ENCODE data around the gene CLTA.
"Not testable (repeated sequence)": the region's sequence is repeated elsewhere in the genome, so short reads cannot be mapped to it uniquely, and the experiment has no call there.

Gene CLTA

DNA sequence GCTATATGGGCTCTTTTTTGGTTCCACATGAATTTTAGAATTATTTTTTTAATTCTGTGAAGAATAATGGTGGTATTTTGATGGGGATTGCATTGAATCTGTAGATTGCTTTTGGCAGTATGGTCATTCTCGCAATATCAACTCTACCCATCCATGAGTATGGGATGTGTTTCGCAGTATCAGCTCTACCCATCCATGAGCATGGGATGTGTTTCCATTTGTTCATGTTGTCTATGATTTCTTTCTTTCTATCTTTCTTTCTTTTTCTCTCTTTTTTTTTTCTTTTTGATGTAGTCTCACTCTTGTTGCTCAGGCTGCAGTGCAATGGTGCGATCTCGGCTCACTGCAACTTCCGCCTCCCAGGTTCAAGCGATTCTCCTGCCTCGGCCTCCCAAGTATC is 48.5 kb downstream of the CLTA start:
- not testable (repeated sequence) for DNase-seq (ENCODE audit: low spot score)

DNA sequence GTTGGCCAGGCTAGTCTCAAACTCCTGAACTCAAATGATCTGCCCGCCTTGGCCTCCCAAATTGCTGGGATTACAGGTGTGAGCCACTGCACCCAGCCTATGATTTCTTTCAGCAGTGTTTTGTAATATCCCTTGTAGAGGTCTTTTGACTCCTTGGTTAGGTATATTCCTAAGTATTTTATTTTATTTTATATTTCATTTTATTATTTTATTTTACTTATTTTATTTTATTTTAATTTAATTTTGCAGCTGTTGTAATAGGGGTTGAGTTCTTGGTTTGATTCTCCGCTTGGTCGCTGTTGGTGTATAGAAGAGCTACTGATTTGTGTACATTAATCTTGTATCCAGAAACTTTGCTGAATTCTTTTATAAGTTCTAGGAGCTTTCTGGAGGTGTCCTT is 49.0 kb downstream of the CLTA start:
- DNase-seq (ENCODE audit: low spot score), result not testable (repeated sequence)

DNA sequence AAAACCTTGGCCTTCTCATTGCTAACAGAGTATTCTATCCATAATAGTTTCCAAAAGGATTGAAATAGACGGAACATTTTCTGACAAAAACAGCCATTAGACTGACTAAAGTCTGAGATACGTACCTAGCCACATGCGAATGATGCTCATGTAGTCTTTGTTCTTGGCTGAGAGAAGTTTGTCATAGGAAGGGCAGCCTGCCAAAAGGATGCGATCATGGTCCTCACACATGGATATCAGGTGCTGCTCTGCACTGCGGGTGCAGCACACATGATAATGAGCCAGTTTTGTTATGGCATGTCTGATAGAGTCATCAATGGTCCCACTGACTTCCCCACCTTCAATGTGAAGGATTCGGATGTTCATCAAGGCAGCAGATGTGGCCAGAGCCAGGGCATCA is 55.2 kb downstream of the CLTA start:
- no peak for DNase-seq (ENCODE audit: low spot score)

DNA sequence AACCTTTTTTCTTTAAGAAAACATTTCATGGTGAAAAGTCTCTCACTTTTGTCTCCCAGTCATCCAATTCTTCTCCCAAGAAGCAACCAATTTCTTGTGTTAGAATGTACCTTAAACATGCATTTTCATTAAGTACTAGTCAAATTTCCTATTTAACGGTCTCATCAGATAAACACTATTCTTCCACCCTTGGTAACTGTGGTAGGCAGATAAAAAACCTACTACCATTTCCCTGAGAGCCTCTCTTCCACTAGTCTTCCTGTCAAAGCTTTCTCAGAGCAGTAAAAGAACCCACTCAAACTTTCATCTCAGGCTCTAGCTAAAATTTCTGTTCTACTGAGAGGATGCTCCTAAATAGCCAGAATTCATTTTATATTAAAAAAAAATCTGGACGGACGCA is 56.6 kb downstream of the CLTA start:
- no peak for DNase-seq (ENCODE audit: low spot score)

DNA sequence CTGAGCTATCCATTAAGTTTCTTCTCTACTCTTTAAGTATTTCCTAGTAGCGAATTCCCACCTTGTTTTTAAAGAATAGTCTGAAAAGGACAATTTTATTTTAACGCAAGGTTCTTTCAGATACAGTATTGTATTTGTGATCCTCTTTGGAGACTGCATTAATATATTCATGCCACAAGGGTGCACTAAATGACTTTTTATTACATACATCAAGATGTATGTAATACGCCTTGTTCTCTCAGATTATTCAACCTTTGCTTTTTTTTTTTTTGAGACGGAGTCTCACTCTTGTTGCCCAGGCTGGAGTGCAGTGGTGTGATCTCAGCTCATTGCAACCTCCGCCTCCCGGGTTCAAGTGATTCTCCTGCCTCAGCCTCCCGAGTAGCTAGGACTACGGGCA is 57.3 kb downstream of the CLTA start:
- peak; percentile 38 for DNase-seq (ENCODE audit: low spot score)

DNA sequence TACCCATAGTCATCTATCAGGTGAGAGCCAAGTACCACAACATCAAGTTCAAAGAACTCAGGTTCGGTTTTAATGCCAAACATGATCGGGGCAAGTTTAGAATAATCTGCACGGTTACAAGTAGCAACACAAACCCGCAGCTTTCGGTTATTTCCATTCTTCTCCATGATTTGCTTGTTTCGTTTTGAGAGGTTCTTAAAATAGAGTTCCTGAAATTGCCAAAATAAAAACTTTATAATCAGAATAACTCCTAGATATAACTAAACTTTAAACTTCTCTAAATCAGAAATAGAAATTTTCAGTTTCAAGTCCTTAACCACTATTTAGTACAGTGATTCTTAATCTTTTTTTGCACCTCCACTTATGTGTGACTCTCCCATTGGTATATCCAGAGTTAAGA is 58.5 kb downstream of the CLTA start:
- no peak for DNase-seq (ENCODE audit: low spot score)

DNA sequence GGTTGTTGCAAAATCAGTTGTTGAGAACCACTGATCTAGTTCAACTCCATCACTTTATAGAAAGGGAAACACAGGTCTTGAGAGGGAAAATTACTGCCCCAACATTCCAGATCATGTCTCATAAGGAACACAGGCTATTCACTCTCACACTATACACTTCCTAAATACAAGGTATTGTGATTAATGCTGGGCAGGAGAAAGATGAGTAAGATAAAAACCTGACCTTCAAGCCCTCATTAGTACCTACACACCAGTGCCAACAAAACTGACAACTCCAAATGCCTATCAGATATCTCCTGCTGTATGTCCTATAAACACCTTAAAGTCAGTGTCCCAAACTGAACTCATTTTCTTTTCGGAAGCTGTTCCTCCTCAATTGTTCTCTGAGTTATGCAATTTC is 59.4 kb downstream of the CLTA start:
- no peak for DNase-seq (ENCODE audit: low spot score)

DNA sequence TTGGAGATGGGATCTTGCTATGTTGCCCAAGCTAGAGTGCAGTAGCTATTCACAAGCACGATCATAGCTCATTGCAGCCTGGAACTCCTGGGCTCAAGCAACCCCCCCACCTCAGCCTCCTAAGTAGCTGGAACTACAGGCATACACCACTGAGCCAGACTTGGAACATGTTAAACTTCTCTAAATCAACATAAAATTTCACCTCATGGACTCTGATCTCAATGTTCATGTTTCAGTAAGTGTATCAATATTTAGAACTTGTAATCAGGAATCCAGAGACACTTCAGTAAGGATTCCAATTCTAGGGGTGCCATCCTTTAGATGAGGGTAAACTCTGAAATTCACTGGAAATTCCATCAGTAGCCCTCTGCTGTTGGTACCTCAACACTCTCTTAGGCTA is 60.7 kb downstream of the CLTA start:
- DNase-seq (ENCODE audit: low spot score), result no peak

DNA sequence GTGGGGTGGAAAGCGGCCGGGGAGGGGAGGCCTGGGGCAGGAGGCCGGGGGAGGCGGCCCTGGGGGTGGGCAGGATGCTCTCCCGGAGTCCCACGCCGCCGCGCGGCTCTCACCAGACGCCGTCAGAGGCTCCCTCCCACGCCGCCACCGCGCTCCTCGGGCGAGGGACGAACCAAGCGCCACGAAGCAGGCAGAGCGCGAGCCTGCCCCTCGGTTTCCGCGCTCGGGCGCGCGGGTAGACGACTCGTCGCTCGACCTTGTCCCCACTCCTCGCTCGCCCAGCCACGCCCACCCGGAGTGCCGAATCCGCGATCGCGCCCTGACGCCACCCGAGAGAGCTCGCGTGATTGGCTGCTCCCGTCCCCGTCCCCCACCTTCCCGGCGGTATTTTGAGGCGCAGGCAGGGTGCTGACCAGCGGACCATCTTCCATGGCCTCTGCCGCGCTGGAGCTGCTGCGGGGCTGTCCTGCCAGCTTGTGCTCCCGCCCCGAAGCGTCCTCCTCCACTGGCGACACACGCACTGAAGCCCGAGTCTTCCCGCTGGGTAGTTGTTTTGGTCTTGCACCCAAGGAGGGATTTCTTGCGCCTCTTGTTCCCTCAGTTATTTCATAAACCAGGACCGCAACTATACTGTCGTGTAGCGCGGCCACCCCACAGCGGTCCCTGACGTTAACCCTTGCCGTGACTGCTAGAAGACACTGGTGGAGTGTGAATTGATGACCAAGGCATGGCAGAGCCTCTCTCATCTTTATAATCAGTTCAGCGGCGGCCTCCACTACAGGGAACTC is 67.7 kb downstream of the CLTA start, which contains the start of gene GNE:
TSS of gene GNE (minus strand) at position 241 of the 788 bp plus-strand sequence. CDS start 9,093 bp downstream, outside the sequence.
- DNase-seq (ENCODE audit: low spot score), result peak; percentile 96

DNA sequence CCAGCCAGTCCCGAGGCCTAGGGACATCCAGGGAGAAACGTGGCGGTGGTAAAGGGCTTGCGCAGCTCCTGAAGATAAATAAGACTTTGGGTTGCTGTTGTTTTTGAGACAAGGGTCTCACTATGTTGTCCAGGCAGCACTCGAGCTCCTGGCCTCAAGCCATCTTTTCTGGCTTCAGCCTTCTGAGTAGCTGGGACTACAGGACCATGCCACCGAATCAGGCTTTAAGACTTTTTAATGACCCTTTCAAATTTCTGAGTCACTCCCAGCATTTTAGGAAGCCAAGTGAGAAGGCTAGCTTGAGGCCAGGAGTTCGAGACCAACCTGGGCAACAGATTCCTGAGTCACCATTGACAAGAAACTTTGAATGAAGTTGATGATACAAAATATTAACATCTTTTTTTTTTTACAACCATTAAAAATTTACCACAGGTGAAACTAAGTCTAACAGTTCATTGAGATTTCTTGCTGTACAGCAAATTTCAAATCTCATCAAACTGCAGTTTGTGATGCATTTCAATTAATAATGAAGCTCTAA is 68.3 kb downstream of the CLTA start:
- DNase-seq (ENCODE audit: low spot score), result no peak

Measured in SK-N-DZ (cell line).